ENCODE results near the gene SVOP.

- TF ChIP-seq CTCF (IDR thresholded peaks at IDR 0.05) (no peak), POLR2A (IDR thresholded peaks at IDR 0.05) (no peak)
Observed at GRCh38 chr12:109054520-109054919, 33.7 kb upstream of the SVOP start.

Data from testis (tissue), 2 donors.